GM15510 (cell line): ENCODE data around the gene XYLT1.

ENCODE experiments used
- POLR2A ChIP-seq: IDR thresholded peaks from 3 replicates; pipeline ENCODE4 v1.6.1; 2011; ENCODE audit warnings: borderline replicate concordance; ENCODE audit not compliant: insufficient read length; ENCODE audit errors: extremely low read depth

Gene XYLT1

DNA sequence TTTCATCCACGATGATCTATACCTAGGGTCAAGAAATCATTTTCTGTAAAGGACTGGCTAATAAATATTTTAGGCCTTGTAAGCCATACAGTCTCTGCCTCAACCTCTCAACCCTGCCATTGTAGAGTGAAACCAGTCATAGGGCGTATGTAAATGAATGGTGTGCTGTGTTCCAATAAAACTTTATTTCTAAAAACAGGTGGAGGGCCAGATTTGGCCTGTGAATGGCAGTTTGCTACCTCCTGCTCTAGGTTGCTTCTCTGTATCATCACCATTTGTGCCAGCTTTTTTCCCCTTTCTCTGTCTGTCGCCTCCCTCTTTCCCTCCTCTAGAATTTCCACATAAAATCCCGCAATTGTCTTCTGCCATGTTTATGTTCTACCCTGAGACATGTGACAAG lies 181.7 kb downstream of the XYLT1 start:
- TF ChIP-seq POLR2A: no peak

DNA sequence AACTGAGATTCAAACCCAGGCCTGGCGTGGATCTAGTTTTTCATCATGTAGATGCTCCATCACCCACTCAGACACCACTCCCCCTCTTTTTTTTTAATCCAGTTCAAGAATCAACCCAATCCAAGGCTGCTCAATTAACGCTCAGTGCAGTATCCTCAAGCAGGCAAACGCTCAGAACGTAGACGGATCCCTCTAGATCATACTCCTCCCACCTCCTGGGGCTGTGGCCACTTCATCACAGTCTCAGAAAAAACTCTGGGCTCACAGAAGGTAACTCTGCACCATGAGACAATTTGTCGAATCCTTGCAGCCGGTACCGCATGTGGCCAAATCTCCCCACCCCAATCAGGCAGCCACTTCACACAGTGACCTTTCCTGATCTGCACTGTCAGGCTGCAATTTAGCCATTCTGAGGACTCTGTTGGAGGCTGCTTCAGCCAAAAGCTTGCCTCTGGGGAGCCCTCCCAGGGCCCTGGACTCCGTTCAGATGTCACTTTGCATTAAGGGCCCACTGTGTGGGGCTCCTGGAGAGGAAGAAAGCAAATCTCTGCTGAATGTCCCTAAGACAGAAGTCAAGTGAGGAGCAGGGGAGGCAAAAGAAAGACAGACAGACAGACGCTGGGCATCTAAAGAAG lies 183.5 kb downstream of the XYLT1 start:
- TF ChIP-seq POLR2A: no peak

DNA sequence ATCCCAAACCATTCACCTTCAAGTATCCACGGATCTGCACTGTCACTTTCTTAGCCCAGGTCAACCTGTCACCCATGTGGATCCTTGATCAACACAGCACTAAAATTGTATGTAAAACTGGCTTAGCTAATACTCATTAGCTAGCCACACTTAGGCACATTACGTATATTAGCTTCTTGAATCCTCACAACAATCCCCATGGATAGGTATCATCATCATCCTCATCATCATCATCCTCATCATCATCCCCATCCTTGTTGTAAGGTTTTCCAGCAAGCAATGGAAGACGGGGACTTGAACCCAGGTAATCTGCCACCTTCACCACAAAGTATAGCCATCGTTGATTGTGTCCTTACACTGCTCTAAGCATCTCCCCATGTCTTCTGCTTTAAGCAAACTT lies 184.3 kb downstream of the XYLT1 start:
- no peak for TF ChIP-seq POLR2A

DNA sequence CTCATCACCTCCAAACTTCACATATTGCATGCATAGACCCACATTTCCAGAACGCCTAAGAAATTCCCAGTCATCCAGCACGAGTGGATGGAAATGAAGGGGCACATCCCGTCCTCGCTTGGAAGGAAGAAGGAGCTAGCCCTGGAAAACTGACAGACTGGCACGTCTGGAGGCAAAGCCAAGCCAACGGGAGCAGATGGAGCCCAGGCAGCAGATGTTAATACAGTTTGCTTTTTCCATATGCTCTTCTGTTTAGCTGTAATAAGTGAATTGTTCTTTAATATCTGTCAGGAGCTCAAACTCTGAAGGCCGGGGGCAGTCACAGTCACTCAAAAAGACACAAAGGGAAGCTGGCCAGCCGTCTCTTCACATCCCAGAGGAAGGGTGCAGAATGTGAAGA lies 187.7 kb downstream of the XYLT1 start:
- no peak for TF ChIP-seq POLR2A

DNA sequence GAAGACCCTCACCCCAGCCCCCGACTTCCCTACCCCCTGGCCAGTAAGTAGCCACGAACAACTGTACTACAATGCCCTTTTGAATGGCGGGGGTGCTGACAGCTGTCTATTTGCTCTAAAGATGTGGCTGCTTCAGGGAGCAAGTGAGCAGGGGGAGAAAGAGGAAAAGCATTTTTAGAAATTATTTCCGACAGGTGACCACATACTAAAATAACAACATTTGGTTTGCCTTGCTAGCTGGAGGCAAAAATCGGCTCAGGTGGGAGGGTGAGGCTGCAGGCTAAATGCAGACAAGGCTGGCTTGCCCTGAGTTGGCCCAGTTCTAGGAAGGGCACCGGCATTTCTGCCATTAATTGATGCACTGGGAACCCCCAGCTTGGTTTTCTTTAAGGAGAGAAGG lies 188.5 kb downstream of the XYLT1 start:
- no peak for TF ChIP-seq POLR2A

DNA sequence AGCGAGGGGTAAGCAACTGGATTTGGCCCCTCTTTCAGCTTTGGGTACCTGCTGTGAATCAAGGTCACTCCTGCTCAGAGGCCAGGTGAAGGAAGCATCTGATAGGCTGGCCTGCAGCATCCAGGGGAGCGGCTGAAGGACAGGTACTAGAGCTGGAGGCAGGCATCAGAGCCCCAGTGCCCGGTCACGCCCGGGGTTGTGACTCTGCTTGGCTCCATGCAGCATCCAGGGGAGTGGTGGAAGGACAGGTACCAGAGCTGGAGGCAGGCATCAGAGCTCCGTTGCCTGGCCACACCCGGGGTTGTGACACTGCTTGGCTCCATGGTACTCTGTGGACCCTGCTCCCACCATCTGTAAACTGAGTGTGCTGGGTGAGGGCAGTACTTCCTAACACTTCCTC lies 189.7 kb downstream of the XYLT1 start:
- no peak for TF ChIP-seq POLR2A

DNA sequence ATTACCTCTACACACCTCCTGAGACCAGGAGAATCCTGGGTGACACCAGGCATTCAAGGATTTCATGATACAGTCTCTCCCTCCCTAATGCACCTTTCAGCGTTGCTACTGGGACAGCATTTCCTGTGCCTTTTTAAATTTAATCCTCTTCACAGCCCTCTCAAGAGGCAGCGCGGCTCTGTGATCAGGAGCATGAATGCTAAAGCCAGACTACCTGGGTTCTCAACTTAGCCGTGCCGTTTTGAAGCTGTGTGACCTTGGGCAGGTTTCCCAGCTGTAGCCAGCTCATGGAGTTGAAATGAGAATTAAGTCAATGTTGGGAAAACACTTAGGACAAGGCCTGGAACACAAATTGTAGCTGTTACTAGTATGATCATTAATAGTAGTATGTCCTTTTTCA lies 191.8 kb downstream of the XYLT1 start:
- TF ChIP-seq POLR2A: no peak

DNA sequence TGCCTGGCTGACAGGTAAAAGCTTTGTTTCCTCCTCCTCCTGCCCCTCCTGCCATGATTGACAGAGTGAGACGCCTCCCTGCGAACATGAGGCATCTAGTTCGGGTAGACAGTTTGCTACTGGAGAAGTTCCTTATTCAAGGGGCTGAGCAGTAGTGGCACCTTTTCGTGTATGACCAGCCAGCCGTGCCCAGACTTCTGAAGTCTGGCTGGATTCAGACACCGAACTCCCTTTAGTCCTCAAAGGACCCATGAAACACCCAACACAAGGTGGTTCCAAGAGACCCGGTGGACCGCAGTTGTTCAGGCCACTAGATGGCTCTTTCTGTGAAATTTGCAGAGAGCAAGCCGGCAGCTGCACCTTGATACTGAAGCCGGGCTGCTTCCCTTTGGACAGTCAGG lies 192.8 kb downstream of the XYLT1 start:
- no peak for TF ChIP-seq POLR2A

DNA sequence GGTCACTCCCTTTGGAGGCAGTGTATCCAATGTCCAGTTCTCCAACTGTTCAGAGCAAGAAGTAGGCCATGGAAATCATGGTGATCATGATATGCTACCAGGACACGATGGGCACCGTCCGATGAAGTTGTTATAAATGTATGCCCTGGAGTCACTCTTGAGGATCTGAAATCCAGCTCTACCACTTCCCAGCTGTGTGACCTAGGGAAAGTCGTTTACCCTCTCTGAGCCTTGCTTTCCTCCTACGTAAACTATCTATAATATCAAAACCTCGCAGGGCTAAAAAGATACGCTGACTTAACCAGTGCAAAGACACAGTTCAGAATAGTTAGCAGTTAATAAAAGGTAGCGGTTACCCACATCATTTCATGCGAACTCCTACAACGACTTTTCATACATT lies 194.2 kb downstream of the XYLT1 start:
- TF ChIP-seq POLR2A: no peak

DNA sequence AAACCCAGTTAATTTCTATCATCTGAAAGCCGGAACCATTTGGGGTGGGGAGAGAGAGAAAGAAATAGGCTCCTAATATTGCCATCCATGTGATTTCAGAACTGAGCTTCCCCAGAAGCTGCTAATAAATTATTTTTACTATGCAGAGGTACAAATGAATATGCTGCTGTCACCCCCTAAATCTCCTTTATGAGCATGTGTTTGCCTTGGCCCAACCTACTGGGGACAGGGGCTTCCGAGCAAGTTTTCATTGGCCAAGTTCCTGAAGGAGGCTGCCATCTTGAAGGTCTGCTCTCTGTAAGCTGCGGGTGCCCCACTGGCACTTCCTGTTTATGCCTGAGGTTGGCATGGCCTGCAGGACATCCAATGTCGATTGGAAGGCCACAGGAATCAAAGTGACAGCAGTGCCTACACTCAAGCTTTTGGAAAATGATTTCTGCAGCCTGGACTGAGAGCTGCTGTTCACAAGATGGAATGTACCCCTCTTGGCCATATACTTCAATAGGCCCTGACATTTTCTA lies 194.7 kb downstream of the XYLT1 start:
- TF ChIP-seq POLR2A: no peak

DNA sequence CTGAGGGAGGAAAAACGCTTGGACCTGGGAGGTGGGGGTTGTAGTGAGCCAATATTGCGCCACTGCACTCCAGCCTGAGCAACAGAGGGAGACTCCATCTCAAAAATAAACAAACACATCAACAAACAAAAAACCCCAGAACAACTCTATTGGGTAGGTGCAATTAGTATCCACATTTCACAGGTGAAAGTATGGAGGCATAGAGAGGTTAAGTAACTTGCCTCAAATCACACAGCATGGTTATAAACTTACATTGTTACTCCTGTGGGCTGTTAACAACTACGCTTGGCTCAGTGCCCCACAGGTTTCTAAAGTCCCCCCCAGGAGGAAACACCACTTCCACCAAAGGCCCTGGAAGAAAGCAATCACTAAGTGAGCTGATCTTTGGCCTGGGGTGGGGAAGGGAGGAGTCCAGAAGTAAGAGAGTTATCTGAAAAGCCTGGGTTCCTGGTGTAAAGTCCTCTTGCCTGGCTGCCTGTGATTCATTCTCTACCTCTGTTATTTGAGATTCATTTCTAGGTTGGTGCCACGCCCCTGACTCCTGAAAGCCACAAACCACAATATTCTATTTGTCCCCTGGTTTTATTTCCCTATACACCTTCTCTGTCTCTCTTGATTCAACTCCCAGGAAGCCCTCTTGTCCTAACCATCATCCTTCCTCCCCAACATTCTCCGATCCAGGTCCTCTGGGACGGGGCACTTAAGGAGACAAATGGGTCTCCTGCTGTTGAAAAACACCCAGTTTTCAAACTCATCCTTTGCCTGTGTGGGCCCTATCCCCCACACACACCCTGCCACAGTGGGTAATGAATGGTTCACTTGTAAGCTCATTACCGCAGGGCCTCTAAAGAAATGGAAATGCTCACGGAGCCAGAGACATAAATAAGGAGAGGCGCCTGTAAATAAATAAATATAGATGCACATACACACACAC lies 195.4 kb downstream of the XYLT1 start:
- TF ChIP-seq POLR2A: no peak

DNA sequence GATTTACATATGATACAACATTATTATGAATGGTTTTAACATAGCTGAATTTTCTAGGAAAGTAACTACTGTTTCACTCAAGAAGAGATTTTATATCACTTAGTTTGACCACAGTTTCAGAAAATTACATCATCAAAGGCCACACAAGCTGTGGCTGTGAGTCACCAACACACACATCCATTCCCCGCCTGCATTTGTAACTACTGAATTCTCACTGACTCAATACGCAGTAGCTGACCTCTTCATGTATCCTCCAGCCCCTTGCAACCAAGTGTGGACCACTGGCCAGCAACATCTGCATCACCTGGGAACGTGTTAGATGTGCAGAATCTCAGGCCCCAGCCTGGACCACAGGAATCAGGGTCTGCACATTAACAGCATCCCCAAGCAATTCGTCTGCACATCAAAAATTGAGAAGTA lies 197.6 kb downstream of the XYLT1 start:
- no peak for TF ChIP-seq POLR2A

DNA sequence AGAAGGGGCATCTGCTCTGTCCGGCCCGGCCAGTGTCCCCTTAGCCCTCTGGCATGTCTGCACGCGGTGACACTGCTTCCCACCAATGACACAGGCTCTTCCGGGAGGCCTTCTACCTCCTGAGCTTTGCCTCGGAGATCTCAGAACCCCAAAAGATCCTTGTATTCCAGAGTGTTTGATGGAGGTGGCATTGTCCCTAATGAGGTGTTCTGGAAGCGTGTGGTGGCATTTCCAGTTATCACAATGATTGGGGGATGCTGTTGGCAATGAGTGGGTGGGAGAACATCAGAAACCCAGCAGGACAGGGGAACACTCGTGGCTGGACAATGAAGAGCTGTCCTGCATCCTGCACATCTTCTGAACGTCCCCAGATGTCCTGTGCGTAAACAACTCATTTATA lies 198.0 kb downstream of the XYLT1 start:
- no peak for TF ChIP-seq POLR2A

DNA sequence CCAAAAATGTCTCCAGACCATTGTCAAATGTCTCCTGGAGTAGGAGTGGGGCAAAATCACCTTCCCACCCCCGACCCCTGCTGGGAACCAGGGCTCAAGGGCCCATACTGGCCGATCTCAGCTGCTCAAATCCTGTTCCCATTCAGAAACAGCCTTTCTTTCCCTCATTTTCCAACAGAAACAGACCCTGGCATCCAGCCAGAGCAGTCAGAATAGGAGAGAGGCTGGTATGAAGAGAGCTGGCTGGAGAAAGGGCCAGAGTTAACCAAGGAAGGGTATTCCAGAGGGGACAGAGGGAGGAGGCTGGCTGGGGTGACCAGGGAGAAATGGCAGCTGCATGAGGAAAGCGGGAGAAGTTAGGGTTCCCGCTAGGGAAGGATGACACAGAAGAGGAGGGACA lies 199.1 kb downstream of the XYLT1 start:
- TF ChIP-seq POLR2A: no peak

DNA sequence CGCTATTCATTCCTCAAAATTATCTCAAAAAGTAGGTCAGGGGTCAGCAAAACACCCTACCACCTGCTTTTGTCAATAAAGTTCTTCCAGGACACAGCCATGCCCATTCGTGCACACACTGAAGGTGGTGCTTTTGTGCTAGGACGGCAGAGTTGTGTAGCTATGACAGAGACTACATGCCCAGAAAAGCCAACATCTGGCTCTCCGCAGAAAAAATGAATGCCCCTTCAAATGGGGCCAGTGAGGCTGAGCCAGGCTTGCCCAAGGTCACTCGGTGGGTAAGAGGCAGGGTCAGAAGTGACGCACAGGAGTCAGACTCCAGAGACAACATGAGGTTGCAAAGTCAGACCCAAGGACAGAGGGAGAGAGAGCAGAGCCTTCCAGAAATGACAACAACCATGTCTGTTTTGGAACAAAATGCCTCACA lies 200.1 kb downstream of the XYLT1 start:
- no peak for TF ChIP-seq POLR2A

DNA sequence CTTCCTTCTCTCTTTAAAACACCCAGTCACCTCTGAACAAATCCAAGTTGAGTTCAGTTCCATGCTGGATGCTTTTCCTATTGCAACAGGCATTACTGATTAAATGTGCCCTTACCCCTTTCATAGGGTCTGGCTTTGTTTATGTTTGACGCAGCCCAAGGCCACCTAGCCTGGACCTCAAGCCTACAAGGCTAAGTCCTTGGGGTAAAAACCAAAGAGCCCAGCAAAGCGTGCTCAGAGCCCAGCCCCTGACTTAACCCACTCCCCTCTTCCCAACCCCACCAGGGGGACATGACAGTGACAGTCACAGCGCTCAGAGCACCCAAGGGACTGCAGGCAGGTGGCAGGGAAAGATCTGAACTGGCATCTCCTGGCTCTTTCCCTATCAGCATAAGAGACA lies 200.6 kb downstream of the XYLT1 start:
- no peak for TF ChIP-seq POLR2A

DNA sequence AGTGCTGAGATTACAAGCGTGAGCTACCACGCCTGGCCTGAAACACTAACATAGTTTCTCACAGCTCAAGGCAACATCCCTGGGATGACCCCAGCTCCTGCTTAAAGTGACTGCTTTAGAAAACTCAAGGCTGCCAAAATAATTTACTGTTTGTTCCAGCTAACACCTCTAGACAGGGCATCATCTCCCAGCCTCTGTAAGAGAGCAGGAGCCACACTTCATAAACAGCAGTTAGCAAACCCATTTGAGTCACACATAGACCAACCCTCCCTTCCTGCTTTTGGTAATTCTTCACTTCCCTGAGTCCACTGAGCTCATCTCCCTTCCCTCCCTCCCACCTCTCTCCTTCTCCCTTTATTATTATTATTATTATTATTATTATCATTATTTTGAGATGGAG lies 201.3 kb downstream of the XYLT1 start:
- no peak for TF ChIP-seq POLR2A
